ENCODE data around the gene MYOCOS.
"Not testable (repeated sequence)": the region's sequence is repeated elsewhere in the genome, so short reads cannot be mapped to it uniquely, and the experiment has no call there.

DNA sequence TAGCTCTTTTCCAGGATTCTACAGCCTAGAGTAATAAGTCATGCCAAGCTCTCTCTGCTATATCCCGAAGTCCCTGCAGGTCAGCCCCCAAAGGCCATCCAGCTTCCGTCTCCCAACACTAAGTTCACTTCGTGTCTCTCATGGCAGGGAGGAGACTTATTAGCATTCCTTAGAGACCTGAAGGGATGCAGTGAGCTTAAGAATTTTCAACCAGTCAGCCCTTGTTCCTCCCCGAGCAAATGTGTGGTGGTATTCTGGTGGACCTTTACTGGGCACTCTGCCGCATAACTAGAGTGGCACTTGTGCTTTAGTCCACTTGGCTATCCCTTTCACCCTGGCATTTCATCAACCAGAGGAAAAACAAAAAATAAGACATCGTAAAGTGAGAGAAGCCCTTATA, 19.0 kb upstream of the MYOCOS start:
- not testable (repeated sequence) for TF ChIP-seq EP300, POLR2A, POLR2AphosphoS5 (IDR thresholded peaks at IDR 0.05)
- TF ChIP-seq, protein P1, sequence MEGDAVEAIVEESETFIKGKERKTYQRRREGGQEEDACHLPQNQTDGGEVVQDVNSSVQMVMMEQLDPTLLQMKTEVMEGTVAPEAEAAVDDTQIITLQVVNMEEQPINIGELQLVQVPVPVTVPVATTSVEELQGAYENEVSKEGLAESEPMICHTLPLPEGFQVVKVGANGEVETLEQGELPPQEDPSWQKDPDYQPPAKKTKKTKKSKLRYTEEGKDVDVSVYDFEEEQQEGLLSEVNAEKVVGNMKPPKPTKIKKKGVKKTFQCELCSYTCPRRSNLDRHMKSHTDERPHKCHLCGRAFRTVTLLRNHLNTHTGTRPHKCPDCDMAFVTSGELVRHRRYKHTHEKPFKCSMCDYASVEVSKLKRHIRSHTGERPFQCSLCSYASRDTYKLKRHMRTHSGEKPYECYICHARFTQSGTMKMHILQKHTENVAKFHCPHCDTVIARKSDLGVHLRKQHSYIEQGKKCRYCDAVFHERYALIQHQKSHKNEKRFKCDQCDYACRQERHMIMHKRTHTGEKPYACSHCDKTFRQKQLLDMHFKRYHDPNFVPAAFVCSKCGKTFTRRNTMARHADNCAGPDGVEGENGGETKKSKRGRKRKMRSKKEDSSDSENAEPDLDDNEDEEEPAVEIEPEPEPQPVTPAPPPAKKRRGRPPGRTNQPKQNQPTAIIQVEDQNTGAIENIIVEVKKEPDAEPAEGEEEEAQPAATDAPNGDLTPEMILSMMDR (IDR thresholded peaks at IDR 0.05): not testable (repeated sequence)

Data from suprapubic skin (tissue), 4 donors.